DLD1 (cell line): ENCODE data around the gene PANX2.
"Not testable (repeated sequence)": the region's sequence is repeated elsewhere in the genome, so short reads cannot be mapped to it uniquely, and the experiment has no call there.

Source experiments
- in situ Hi-C: cut with HindIII; loops from 2 replicates; pipeline ENCODE4 v1.10.0; 2017; ENCODE audit warnings: low sequenced_read_pairs

The PANX2 gene, protein sequence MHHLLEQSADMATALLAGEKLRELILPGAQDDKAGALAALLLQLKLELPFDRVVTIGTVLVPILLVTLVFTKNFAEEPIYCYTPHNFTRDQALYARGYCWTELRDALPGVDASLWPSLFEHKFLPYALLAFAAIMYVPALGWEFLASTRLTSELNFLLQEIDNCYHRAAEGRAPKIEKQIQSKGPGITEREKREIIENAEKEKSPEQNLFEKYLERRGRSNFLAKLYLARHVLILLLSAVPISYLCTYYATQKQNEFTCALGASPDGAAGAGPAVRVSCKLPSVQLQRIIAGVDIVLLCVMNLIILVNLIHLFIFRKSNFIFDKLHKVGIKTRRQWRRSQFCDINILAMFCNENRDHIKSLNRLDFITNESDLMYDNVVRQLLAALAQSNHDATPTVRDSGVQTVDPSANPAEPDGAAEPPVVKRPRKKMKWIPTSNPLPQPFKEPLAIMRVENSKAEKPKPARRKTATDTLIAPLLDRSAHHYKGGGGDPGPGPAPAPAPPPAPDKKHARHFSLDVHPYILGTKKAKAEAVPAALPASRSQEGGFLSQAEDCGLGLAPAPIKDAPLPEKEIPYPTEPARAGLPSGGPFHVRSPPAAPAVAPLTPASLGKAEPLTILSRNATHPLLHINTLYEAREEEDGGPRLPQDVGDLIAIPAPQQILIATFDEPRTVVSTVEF

GRCh38 chr22:50170453-50171318 is at the start of gene PANX2:
PANX2 (plus strand) TSS chr22:50170731; CDS start chr22:50170731, 0 bp downstream.
- in situ Hi-C loops, result no loop called here

- in situ Hi-C loops, result no loop called here
Measured at GRCh38 chr22:50121202-50121740, 49.3 kb upstream of the PANX2 start.

DNA sequence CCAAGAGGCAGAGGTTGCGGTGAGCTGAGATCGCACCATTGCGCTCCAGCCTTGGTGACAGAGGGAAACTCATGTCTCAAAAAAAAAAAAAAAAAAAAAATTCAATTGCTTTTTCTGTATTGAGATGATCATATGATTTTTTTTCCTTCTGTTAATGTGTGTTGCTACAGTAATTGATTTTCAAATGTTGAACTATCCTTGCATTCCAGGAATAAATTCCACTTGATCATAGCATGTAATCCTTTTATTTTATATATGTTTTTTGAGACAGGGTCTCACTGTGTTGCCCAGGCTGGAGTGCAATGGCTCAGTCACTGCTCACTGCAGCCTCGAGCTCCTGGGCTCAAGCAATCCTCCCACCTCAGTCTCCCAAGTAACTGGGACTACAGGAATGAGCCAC is 47.4 kb upstream of the PANX2 start:
- in situ Hi-C loops, result no loop called here

- in situ Hi-C loops, result no loop called here
Measured at GRCh38 chr22:50125029-50125428, 45.5 kb upstream of the PANX2 start.

DNA sequence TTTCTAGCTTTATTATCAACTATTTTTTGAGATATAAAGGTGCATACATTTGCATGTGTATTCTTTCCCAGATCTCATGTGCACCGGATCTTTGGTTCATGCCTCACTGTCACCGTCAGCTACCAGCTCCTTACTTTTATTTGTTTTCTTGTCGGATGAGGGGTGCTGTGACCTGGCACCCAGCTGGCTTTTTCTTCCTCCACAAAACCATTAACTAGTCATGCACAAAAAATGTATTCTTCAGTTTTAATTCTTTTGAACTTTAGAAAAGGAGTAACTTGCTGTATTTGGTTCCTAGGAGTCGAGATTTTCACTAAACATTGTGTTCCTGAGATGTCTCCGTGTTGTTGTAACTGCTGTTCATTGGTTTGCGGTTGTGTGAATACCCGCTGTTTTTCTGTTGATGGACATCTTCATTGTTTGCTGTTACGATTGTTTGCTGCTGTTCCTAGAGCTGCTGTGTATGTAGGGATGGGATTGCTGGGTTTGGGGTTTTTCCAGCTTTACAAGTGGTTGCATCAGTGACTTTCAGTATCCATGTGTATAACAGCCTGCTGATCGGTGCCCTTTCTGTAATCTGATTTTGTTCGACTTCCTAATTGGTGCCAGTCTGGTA is 41.3 kb upstream of the PANX2 start:
- in situ Hi-C loops, result no loop called here

DNA sequence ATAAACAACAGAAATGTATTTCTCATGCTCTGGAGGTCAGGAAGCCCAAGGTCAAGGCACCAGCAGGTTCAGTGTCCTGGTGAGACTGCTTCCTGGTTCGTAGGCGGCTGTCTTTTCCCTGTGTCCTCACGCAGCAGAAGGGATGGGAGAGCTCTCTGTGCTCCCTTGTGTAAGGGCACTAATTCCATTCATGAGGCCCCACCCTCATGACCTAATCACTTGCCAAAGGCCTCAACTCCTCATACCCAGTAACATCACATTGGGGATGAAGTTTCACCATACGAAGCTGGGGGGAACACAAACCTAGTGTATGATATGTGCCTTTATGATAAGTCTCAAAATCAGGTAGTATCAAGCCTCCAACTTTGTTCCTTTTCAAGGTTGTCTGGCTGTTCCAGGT is 38.6 kb upstream of the PANX2 start:
- in situ Hi-C loops, result no loop called here

DNA sequence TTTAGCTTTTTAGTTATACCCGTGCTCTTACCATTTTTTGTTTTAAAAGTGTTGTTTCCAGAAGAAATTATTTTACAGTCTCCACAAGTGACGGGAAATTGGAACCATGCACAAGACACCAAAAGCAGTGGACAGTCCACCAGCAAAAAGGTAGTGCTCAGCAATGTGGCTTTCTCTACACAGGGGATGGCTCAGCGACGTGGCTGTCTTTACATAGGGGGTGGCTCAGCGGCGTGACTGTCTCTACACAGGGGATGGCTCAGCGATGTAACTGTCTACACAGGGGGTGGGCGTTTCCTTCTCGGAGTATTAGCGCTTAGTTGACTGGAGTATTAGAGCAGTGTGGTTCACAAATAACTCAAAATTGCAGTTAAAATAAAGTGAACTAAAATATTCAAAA is 36.0 kb upstream of the PANX2 start:
- in situ Hi-C loops, result no loop called here

- in situ Hi-C loops, result no loop called here
Measured at GRCh38 chr22:50136581-50137015, 33.9 kb upstream of the PANX2 start.

GRCh38 chr22:50137277-50137676 is 33.3 kb upstream of the PANX2 start:
- in situ Hi-C loops, result not testable (repeated sequence)

GRCh38 chr22:50138041-50138440 is 32.5 kb upstream of the PANX2 start:
- in situ Hi-C loops, result no loop called here

DNA sequence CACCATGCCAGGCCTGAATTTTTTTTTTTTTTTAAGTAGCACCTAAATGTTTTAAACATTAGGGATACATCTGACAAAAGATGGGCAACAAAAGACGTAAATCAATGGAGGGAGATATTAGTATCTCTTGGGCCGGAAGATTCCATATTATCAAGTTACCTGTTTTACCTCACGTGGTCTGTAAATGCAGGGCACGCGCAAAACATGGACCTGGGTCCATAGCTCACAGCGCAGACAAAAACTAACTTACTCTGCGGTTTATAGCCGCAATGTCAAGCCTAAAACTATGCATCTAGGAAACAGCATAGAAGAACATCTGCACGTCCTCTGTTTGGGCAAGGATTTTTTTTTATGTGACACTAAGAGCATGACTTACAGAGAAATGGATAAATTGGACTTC is 31.5 kb upstream of the PANX2 start:
- in situ Hi-C loops, result no loop called here

DNA sequence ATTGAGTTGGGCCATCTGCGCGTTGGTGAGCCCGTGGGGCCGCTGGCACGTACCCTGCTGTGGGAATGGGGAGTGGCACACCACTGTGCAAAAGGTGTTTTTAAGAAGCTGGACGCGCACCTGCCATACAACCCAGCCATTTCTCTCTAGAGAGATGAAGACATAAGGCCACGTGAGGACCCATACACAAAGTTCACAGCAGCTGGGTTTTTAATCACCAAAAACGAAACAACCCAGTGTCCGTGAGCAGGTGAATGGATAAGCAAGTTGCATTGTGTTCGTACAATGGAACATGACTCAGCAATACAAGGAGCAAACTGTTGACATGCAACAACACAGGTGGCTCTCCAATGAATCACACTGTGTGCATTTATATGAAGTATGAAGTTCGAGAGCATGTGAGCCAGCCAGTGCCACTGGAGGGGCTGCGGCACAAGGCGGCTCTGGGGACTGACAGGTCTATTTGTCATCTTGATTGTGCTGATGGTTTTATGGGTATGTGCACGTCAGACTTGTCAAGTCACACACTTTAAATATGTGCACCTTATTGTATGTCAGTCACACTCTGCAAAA is 30.6 kb upstream of the PANX2 start:
- in situ Hi-C loops, result no loop called here

- in situ Hi-C loops, result no loop called here
Measured at GRCh38 chr22:50140615-50141014, 29.9 kb upstream of the PANX2 start.

DNA sequence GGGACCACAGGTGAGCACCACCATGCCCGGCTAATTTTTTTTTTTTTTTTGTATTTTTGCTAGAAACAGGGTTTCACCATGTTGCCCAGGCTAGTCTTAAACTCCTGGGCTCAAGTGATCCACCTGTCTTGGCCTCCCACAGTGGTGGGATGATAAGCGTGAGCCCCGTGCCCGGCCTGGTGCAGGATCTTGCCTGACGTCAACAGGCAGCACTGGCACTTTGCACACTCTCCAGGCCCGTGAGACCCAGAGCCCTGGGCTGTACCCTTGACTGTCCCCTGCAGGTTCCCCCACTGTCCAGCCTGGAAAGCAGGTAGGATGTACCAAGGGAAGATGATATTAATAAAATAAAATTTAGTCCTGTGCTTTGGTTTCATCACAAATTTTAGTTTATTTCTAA is 29.1 kb upstream of the PANX2 start:
- in situ Hi-C loops, result no loop called here

- in situ Hi-C loops, result no loop called here
Measured at GRCh38 chr22:50141891-50142363, 28.6 kb upstream of the PANX2 start.

DNA sequence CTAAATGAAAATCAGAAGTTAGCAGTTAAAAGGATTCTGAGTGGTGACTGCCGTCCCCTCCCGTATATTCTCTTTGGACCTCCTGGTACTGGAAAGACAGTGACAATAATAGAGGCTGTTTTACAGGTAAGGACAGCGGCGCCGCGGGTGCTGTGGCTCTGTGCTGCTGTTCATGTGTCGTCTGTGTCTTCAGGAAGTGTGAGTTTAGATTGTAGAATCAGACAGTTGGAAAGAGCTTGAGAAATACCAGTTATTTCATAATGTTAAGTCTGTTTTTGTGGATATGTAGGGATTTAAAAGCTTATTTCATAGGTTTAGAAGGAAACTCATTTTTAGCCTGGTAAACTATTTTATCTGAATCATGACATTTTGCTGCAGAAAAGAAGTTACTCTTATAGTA is 27.4 kb upstream of the PANX2 start:
- in situ Hi-C loops, result no loop called here

DNA sequence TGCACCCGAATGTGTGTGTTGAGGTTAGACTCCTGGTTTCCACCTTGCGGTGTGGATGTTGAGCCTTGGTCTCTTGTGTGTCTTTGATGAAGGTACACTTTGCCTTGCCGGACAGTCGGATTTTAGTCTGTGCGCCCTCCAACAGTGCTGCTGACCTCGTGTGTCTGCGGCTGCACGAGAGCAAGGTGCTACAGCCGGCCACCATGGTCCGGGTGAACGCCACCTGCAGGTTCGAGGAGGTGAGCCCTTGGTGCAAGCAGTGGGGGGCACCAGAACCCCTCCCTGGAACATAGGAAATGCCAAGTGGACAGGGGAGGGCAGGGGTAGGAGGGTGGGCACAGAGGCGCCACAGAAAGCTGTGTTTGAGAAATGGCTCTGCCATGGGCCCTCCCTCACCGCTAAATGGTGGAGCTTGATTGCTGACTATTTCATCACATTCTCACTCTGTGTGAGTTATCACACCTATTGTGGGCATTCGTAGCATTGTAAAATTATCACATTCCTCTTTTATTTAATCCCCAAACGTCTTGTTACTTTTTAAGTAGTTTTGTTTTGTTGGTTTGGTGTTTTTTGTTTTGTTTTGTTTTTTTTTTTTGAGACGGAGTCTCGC is 26.4 kb upstream of the PANX2 start:
- in situ Hi-C loops, result no loop called here

DNA sequence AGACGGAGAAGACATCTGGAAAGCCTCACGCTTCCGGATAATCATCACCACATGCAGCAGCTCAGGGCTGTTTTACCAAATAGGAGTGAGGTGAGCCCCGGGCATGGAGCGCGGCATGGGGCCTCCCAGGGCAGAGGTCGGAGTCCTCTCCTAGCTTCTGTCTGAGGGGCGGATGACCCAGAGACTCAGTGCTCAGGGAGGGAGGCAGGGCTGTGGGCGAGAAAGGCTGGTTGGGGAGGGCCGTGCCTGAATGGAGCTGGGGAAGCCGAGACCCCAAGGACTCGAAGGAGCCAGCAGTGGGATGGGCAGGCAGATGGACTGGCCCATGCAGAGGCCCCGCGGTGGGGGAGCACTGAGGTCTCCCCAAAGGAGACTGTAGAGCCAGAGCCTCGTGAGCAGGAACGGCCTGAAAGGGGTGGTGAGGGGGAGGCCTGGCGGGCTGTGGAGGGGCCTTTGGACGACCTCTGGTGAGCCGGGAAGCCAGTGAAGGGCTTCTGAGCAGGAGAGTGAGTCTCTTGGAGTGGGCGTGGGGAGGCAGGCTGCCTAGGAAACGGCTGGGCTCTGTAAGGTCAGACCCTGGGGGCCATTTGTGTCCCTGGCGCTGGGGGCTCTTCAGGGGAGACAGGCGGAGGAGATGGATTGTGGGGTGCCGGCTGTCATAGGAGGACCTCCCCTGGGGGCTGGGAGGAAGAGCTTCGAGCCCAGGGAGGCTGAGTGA is 24.7 kb upstream of the PANX2 start:
- in situ Hi-C loops, result no loop called here
